OCI-LY7 (cell line): ENCODE data around the gene MATK.

Experiments
- EZH2phosphoT487 ChIP-seq: fragments of 200-600 bp; sonication (generic); IDR thresholded peaks from 2 replicates; pipeline ENCODE4 v1.6.1; 2018; ENCODE audit warnings: low read depth, borderline replicate concordance, mild to moderate bottlenecking, mixed run types, antibody characterized with exemption, low read length, moderate library complexity, mixed read lengths
- TF ChIP-seq, protein P1 (sequence below): fragments of 200-600 bp; sonication (generic); conservative IDR thresholded peaks from 2 replicates; pipeline ENCODE4 v1.5.1; 2014; ENCODE audit warnings: mild to moderate bottlenecking, antibody characterized with exemption, low read length, moderate library complexity, mixed read lengths

- TF ChIP-seq, protein P1, sequence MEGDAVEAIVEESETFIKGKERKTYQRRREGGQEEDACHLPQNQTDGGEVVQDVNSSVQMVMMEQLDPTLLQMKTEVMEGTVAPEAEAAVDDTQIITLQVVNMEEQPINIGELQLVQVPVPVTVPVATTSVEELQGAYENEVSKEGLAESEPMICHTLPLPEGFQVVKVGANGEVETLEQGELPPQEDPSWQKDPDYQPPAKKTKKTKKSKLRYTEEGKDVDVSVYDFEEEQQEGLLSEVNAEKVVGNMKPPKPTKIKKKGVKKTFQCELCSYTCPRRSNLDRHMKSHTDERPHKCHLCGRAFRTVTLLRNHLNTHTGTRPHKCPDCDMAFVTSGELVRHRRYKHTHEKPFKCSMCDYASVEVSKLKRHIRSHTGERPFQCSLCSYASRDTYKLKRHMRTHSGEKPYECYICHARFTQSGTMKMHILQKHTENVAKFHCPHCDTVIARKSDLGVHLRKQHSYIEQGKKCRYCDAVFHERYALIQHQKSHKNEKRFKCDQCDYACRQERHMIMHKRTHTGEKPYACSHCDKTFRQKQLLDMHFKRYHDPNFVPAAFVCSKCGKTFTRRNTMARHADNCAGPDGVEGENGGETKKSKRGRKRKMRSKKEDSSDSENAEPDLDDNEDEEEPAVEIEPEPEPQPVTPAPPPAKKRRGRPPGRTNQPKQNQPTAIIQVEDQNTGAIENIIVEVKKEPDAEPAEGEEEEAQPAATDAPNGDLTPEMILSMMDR: no peak
- no peak for TF ChIP-seq EZH2phosphoT487
Observed at GRCh38 chr19:3743486-3743885, 42.7 kb downstream of the MATK start.
